ENCODE data around the gene MRPS2. TPM values are rescaled to one million over a fixed set of nuclear protein-coding genes. Genes with fewer than 3 reads are reported as not detected.
"Not testable (repeated sequence)": the region's sequence is repeated elsewhere in the genome, so short reads cannot be mapped to it uniquely, and the experiment has no call there.

Gene MRPS2
- total RNA-seq, 1 donor from 2014 or later = 11.5 TPM

DNA sequence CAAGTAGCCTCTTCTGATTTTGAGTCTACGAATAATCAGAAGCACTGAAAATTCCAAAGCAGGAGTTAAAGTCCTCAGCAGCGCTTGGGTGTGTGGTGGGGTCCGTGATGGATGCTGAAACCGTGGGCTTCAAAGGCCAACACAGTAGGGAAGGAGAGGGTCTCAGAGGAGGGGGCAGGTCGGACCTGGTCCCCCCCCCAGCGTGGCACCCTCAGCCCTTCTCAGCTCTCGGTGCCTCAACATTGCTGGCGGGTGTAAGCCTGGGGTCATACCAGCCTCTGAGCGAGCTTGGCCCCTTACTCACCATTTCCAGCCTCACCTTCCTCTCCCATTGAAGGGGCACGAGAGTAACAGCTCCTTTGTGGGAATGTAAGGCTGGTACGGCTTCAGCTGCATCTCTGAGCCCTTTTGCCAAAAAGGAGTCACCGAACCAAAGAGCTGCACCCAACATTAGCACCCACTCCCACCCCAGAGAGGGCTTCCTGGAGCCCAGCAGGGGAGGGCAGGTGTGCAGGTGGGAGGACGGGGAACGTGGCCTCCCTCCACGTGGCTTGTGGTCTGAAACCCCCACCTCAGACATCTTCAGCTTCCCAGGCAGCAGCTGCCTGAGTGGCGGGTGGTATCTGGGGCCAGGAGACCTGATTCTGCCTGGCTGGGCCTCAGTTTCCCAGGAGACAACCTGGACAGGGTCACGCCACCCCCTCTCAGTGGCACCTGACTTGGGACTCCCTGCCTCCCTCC lies 14.0 kb downstream of the MRPS2 start:
- DNase-seq (ENCODE audit: low read depth in 2 of 2) = no peak

DNA sequence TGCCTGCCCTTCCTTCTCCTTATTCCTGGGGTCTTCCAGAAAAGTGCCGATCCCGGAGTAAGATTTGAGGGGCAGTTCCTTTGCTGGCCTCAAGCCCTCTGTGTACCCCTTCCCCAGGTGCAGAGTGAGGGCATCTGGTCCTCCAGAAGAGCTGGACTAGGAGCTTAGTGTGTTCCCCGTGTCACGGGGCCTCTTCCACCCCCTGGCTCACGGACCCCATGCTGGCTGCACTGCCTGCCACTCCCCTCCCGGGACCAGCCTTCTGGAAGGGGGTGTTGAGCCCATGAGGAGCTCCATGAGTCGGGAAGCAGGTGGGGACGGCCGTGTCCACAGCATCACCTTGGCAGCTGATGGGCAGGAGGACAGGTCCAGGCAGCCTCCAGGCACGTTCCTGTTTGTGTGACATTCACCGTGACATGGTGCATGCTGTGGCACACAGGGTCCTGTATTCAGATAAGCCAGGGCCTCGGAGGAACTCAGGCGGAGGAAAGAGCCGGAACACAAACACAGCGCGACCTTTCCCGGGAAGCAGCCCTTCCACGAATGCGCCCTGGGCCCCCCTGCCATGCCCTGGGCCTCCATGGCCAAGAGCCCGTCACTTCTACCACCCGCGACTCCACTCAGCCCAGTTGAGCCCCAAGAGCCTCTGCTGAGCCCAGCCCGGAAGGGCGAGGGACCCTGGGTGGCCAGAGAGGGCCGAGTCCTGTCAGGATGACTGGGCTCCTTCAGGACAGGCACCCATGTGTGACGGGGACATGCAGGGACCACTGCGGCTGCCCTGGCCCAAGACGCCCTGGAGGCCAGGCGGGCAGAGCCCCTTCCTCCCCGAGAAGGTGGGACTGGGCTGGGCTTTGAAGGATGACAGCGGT lies 14.8 kb downstream of the MRPS2 start:
- DNase-seq (ENCODE audit: low read depth in 2 of 2) = no peak

DNA sequence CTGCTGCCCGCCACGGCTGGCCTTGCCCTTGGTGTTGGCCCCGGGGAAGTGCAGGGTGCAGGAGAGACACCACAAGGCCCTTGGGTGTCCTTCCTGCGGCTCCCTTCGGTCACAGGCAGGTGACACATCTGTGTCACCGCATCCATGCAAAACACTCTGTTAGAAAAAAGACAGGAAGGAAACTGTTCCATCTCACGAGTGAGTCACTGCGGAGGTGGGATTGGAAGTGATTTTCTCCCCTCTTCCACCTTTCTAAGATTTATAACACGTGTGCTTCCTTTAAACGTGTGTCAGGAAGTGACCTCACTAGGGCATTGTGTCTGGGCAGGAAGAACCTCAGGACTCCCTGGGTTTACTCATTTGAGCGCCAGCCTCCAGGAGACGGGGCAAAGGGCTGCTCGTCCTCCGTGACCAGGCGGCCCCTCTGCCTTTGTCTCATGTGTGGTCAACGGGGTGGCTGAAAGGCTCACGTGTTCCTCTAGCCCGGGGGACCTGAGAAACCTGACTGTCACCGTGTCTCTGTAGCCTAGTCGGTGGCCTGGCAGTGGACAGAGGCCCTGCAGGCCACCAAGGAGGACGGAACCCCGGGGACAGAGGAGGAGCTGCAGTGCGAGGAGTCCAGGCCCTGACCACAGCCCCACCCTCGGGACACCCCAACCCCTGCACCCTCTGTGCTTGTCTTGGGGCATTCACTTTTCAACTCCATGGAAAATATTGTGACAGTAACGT lies 15.8 kb downstream of the MRPS2 start:
- DNase-seq (ENCODE audit: low read depth in 2 of 2) = peak; percentile 75 to 76

DNA sequence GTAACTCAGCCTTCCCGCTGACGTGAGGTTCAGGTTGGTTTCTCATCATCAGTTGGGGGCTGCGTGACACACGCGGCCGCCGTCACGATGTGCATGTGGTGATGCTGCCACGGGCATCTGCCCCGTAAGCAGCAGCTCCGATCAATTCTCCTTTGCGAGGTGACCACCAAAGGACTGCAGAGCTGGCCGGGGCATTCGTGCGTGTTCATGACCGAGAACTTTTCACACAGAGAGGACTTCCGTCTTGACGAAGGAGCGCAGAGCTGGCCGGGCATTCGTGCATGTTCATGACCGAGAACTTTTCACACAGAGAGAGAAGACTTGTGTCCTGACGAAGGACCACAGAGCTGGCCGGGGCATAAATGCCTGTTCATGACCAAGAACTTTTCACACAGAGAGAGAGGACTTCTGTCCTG lies 16.9 kb downstream of the MRPS2 start:
- no peak for DNase-seq (ENCODE audit: low read depth in 2 of 2)

DNA sequence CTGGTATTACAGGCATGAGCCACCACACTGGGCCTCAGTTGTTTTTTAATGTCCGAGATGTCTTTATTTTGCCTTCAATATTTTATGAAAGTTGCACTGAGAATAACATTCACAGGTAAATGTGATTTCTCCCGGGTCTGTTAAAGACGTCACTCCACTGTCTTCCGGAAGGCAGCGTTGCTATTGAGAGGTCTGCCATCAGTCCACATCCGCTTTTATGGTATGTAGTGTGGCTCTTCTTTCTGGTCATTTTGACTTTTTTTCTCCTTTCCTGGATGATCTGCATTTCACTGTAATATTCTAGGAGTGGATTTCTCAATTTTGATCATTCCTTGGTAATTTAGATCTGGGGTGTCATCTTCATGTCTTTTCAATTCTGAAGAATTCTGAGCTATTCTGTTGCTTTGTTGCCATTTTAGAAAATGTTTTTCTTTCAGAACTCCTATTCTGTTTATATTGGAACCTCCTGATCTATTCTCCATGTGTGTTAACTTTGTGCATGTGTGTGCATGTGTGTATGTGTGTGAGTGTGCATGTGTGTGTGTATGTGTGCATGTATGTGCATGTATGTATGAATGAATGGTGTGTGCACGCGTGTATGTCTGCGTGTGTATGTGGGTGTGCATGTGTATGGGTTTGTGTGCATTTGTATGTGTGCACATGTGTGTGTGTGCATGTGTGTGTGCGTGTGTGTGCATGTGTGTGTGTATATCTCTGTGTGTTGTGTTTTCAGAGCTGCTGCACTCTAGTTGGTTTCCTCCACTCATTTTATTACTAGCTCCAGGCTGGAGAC lies 18.9 kb downstream of the MRPS2 start:
- no peak for DNase-seq (ENCODE audit: low read depth in 2 of 2)

DNA sequence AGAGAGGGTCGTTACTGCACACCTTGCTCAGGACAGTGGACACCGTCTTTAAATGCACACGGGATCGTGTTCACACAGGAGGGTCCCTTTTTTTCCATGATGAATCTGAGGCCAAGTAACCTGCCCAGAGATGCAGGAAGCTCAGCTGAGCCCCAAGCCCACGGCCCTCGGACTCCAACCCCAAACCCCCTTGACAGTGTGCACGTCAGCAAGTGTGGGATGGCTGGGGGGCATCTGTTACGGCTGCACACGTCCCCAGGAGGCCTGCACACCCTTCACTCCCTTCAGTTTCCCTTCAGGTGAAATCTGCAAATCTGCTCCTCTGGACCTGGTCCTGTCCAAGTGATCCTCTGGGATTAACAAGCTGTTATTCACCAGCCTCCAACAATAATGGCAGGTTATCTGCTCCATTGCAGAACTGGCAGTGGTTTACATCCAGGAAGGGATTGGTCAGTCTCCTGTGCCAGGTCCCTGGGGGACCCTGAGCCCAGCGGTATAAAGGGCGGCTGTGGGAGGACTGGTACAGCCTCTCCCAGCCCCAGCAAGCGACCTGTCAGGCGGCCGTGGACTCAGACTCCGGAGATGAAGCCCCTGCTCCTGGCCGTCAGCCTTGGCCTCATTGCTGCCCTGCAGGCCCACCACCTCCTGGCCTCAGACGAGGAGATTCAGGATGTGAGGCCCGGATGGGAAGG lies 20.6 kb downstream of the MRPS2 start, which contains the start of gene LCN1:
Gene LCN1, plus strand, starts transcription at position 525 of the 692 bp plus-strand sequence. Its CDS starts 58 bp downstream, at position 583.
- no peak for DNase-seq (ENCODE audit: low read depth in 2 of 2)

DNA sequence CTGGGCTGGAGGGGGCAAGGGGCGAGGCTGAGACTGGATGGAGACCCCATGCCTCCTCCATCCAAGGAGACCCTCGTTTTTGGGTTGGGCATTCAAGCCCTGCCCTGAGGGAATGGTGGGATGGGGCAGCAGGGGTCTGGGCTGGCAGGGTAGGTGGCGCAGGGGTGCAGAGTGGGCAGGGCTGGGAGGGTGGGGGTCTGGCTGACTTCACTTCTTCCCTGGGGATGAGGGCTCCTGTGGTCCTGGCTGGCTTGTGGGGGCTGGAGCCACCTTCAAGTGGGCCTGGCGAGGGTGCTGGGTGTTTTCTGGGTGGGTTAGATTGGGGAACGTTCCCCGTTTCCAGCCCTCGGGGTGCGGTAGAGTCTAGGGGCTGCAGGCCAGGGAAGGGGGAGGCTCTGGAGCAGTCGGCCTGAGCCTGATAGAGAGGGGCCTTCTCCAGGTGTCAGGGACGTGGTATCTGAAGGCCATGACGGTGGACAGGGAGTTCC lies 21.2 kb downstream of the MRPS2 start:
- no peak for DNase-seq (ENCODE audit: low read depth in 2 of 2)

DNA sequence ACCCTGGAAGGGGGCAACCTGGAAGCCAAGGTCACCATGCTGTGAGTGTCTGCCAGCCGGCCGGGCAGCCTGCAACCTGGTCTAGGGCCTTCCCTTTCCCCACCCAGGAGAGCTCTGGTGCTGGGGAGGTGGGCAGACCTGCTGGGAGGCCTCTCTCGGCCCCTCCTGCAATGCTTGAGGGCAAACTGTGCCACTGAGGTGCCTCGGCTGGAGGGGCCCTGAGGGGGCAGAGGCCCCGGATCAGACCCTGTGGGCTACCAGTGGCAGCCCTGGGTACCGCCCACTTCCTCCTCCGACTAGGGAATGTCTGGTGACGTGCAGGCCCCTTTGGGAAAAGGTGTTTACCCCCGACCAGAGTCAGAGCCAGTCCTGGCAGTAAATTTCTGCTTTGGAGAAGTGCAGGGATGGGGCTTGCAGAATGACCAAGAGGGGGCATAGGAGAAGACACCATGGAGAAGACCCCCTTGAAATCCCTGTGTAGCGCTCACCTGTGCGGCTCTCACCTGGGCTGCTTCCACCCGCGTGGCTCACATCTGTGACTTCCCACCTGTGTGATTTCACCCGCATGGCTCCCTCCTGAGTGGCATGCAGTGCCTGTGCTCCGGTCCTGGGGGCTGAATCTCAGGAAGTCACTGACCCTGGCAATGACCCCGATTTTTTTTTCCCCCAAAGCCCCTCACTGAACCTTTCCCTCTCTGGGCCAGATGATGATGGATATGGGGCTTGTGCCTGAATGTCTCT lies 21.8 kb downstream of the MRPS2 start:
- no peak for DNase-seq (ENCODE audit: low read depth in 2 of 2)

DNA sequence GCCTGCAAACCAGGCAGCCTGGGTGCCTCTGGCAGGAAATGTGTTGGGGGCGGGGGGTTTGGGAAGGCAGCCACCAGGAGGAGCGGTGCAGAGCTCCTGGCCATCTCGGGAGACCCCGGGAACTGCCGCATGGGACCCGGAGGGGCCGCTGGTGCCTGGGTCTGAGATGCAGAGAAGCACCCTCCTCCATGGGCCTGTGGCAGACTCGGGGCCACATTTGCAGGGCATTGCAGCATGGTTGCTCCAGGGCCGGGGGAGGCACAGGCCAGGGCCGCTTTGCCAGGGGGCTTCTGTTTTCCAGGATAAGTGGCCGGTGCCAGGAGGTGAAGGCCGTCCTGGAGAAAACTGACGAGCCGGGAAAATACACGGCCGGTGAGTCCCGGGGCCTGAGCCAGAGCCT lies 22.4 kb downstream of the MRPS2 start:
- DNase-seq (ENCODE audit: low read depth in 2 of 2) = no peak

DNA sequence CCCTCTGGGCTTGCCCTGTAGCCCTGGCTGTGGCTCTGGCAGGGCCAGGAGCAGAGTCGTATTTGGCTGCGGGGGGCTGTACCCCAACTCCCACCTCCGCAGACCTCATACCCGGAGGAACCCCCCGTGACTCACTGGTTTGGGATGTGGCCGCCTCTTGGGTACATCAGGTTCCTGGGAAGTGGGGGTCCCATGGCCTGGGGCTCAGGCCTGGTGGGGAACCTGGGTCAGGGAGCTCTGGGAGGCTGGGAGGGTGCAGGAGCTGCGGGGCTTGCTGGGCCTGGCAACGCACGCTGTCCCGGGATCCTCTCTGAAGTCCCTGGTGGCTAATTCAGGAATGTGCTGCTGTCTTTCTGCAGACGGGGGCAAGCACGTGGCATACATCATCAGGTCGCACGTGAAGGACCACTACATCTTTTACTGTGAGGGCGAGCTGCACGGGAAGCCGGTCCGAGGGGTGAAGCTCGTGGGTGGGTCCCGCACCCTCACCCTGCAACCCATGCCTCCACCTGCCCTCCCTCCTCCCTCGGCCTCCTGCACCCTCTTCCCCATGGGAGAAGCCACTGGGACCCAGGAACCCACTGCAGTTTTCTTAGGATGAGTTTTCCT lies 23.1 kb downstream of the MRPS2 start:
- no peak for DNase-seq (ENCODE audit: low read depth in 2 of 2)

DNA sequence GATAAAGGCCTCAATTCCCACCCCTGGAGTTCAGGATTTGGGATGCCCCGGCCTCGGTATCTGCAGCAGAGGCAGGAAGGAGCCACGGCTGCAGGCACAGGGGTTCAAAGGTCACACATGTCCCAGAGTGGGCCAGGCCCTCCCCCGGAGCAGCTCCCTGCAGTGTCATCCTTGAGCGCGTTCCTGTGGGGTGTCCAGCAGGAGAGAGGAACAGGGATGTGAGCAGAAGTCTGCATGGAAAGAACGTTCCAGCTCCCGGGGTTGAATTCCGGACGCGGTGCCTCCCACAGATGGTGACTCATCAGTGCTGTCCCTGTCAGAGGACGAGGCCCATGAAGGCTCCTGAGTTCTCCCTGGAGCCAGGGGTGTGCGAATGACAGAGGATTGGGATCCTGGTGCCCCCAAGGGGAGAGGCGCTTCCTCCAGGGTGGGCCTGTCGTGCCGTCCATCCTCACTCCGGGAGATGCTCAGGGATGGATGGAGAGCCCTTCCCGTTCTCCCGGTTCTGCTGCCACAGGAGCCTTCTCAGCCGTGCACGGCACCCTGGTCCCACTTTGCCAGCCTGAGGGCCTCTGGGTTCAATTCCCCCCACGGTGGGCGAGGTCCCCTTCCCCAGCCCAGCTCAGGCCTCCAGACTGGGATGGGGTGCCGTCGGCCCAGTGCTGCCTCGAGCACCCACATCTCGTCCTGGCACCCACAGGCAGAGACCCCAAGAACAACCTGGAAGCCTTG lies 23.8 kb downstream of the MRPS2 start:
- peak in 1 of 2 donors; percentile 19 for DNase-seq (ENCODE audit: low read depth in 2 of 2)

DNA sequence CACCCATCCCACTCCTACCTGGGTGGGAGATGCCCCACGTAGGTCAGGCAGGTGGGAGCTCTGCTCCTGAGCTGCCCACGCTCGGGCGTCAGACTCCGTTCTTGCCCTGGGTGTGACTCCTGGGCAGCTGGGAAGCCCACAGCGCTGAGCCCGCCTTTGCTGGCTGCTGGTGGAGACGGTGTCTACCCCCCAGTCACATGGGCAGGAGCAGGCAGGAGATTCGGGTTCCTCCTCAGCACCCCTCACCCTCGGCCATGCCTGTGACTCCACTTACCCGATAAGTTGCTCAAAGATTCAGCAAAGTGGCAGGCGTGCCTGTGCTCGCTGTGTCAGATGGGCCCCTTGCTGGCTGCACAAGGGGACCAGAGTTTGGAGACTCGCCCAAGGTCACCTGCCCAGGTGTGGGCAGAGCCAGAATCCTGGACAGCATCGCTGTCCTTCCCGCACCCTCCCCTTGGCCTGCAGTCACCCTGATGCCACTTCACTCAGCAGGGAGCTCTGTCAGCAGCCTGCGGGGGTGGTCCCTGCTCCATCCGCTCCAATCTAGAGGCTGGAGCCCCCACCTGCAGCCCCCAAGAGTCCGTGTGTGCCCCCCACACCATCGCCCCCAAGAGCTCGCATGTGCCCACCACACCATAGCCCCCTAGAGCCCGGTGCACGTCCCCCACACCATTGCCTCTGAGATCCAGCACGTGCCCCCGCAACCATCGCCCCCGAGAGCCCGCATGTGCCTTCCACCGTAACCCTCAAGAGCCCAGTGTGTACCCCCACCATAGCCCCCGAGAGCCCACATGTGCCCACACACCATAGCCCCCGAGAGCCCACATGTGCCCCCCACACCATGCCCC lies 25.0 kb downstream of the MRPS2 start:
- no peak for DNase-seq (ENCODE audit: low read depth in 2 of 2)

DNA sequence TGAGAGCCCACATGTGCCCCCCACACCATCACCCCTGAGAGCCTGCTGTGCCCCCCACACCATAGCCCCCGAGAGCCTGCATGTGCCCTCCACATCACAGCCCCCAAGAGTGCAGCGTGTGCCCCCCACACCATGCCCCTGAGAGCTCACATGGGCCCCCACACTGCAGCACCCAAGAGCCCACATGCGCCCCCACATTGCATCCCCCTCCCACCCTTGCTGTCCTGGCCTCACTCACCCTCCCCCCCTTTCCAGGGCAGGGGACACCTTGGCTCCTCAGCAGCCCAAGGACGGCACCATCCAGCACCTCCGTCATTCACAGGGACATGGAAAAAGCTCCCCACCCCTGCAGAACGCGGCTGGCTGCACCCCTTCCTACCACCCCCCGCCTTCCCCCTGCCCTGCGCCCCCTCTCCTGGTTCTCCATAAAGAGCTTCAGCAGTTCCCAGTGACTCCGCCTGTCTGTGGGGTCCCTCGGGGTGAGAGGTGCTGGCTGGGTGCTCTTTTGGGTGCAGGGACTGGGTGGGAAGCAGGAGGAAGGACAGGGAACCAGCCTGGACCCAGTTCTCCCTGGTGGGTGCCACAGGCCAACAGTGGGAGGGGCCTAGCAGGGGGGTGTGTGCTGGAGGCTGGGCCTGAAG lies 25.7 kb downstream of the MRPS2 start:
- DNase-seq (ENCODE audit: low read depth in 2 of 2) = no peak

DNA sequence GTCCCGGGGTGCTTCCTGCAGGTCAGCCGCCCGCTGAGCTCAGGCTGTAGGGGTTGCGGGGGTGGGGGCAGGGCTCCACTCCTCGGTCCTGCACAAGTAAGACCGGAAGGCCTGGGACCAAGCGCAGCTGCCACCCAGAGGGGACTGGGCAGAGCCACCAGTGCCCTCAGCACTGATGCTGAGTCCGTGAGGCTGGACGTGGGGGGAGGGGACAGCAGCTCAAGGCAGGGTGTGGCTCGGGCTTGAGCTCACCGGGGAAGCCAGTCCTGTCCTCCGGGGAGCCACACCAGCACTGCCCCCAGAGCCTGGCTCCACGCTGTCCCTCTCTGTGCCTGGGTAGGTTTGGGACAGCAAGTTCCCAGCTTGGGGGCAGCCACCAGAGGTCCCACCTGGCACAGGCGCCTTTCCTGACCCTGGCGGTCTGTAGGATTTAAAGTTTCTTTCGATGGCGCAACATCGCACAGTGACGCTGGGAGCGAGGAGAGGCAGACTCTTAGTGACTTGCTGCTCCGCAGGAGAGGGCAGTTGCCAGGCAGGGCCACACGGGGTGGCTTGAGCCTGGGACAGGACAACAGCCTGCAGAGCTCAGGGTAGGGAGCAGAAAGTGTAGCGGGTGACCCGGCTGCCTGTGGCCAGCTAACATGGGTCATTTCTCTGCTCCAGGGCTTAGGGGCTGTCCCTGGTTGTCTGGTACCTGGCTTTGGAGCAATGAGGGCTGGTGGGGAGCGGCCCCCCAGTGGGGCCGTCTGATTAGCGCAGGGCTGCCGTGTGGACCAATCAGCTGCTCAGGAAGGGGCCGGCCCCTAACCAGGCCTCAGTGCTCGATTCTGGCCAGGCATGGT lies 26.5 kb downstream of the MRPS2 start:
- no peak for DNase-seq (ENCODE audit: low read depth in 2 of 2)

DNA sequence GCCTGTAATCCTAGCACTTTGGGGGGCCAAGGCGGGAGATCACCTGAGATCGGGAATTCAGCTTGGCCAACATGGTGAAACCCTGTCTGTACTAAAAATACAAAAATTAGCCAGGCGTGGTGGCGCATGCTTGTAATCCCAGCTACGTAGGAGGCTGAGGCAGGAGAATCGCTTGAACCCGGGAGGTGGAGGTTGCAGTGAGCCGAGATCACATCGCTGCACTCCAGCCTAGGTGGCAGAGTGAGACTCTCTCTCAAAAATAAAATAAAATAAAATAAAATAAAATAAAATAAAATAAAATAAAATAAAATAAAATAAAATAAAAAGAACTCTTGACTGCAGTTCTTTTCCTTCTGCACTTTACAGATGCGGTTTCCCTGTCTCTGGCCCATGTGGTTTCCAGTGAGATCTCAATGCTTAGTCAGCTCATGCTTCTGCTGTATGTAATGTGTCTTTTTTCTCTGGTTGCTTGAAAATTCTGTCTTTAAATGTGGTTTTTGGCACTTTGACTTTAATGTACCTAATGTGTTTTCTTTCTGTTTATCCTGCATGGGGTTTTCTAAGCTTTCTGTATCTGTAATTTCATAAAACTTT lies 28.5 kb downstream of the MRPS2 start:
- not testable (repeated sequence) for DNase-seq (ENCODE audit: low read depth in 2 of 2)

DNA sequence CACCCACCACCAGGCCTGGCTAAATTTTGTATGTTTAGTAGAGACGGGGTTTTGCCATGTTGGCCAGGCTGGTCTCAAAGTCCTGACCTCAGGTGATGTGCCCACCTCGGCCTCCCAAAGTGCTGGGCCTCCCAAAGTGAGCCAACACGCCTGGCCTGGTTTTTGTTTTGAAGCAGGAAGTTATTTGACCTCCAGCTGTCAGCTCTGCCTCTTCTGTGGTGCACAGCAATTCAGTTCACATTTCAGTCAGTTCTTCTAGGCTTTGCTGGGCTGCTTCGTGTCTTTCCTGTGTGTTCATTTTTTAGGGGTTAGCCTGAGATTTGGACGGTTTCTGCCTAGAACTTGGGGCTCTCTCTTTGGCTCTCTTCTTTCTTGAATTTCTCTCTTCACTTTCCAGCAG lies 29.7 kb downstream of the MRPS2 start:
- no peak for DNase-seq (ENCODE audit: low read depth in 2 of 2)
